Muscle layer of colon (tissue), 2 donors: ENCODE results near the gene PYGM.

ENCODE experiments used
- H3K27ac ChIP-seq: one replicate; pipeline ENCODE4 v1.7.0; 2013; ENCODE audit warnings: low read depth, mild to moderate bottlenecking, low read length, moderate library complexity
- H3K27me3 ChIP-seq, 2 donors: one replicate each; pipeline ENCODE4 v1.7.0; 2013; ENCODE audit warnings: low read length in 2 of 2, mild to moderate bottlenecking in 2 of 2; ENCODE audit not compliant: insufficient read depth in 2 of 2, control insufficient read depth in 1 of 2
- H3K36me3 ChIP-seq: one replicate; pipeline ENCODE4 v1.7.0; 2013; ENCODE audit warnings: mild to moderate bottlenecking, low read length; ENCODE audit not compliant: insufficient read depth
- H3K4me1 ChIP-seq: one replicate; pipeline ENCODE4 v1.7.0; 2013; ENCODE audit warnings: mild to moderate bottlenecking, low read length; ENCODE audit not compliant: insufficient read depth
- H3K4me3 ChIP-seq, 2 donors: one replicate each; pipeline ENCODE4 v1.7.0; 2013; ENCODE audit warnings: low read length in 2 of 2, low read depth in 1 of 2, mild to moderate bottlenecking in 1 of 2, moderate library complexity in 1 of 2
- H3K9ac ChIP-seq: one replicate; pipeline ENCODE4 v1.7.0; 2013; ENCODE audit warnings: low read length
- H3K9me3 ChIP-seq: one replicate; pipeline ENCODE4 v1.7.0; 2013; ENCODE audit warnings: mild to moderate bottlenecking, low read length
- donor health status: abdominal sarcoma.
- donor health status: Adenocarcinoma of cecum.

Gene PYGM

GRCh38 chr11:64745521-64746328, 14.0 kb downstream of the PYGM start:
- peak overlapping the region; percentile 94 for H3K27ac ChIP-seq
- peaks cover 0 to 7% of the 10 kb centered on the region in 2 donors for H3K27me3 ChIP-seq
- no peaks in the 10 kb centered on the region for H3K9me3 ChIP-seq
- H3K4me3 ChIP-seq: peak overlapping the region; percentile 64 to 74
- peaks cover 26% of the 10 kb centered on the region for H3K4me1 ChIP-seq
- peaks cover 6% of the 10 kb centered on the region for H3K36me3 ChIP-seq
- peak overlapping the region; percentile 78 for H3K9ac ChIP-seq

DNA sequence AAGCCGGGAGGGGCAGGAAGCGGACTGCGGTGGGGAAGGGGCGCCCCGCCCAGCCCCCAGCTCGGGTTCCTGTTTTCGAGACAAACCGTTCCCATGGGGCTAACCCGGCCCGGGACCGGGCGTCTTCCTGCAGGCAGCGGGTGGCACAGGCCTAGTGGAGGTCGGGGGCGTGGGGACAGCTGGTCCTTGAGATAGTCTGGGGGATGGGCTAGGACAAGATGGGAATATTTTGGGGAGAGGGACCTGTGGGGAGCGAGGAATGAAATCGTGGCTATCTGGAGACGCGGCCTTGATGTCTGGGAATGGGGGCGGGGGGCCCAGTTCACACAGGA, 14.6 kb downstream of the PYGM start:
- H3K9me3 ChIP-seq: no peaks in the 10 kb centered on the region
- peak overlapping the region; percentile 78 for H3K9ac ChIP-seq
- peaks cover under 1% of the 10 kb centered on the region for H3K36me3 ChIP-seq
- H3K4me1 ChIP-seq: peaks cover 26% of the 10 kb centered on the region
- H3K4me3 ChIP-seq: peak overlapping the region; percentile 64 to 74
- peaks cover 0 to 7% of the 10 kb centered on the region in 2 donors for H3K27me3 ChIP-seq
- H3K27ac ChIP-seq: peak overlapping the region; percentile 92

- Histone ChIP-seq H3K9ac (peak overlapping the region; percentile 78), H3K4me3 (peak overlapping the region; percentile 74 to 84), H3K9me3 (no peaks in the 10 kb centered on the region), H3K36me3 (no peaks in the 10 kb centered on the region), H3K27ac (peak overlapping the region; percentile 92), H3K27me3 (peaks cover 0 to 7% of the 10 kb centered on the region in 2 donors), H3K4me1 (peaks cover 26% of the 10 kb centered on the region)
Measured at GRCh38 chr11:64744544-64745188, 15.1 kb downstream of the PYGM start.

DNA sequence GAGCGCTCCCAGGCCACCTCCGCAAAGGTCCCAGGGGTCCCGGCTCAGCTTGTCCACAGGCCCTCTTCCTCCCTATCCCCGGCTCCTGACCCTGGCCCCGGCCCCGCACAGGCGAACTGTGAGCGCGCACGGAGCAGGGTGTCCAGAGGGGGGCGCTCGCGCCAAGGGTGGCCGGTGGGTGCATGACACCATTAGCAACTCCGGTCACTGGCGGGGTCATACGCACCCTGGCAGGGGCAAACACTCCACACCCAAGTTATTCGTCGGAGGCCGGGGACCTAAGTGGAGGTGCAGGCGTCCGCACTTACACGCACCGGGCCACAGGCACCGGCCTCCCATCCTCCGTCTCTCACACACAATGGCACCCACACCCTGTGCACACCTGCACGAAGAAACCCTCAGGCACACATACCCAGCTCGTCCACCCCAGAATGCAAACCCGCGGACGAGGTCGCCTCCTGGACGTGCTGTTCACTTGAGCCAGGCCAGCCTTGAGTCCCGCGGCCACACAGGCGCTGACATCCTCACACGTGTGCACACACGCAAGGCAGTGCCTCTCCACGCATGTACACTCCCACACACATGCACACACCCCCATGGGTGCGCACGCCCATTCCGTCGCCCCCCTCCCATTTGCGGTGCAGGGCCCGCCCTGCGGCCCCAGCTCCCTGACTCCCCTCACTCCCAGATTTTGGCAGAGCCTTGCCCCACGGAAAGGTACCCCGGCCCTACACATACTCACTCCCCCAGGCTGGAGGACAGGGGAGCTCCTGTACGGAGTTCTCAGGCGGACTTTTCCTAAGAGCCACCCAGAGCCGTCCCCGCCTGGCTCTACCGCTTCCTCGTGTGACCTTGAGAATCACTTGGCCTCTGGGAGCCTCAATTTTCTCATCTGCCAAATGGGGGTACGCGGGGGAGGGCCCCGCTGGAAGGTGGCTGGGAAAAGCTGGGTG, 15.9 kb downstream of the PYGM start, which contains the start of gene RASGRP2:
RASGRP2 (minus strand) TSS at position 552 of the 953 bp plus-strand sequence. CDS start 1,276 bp downstream, outside the sequence.
- H3K9ac ChIP-seq: peak within 1 kb of the TSS; percentile 78

DNA sequence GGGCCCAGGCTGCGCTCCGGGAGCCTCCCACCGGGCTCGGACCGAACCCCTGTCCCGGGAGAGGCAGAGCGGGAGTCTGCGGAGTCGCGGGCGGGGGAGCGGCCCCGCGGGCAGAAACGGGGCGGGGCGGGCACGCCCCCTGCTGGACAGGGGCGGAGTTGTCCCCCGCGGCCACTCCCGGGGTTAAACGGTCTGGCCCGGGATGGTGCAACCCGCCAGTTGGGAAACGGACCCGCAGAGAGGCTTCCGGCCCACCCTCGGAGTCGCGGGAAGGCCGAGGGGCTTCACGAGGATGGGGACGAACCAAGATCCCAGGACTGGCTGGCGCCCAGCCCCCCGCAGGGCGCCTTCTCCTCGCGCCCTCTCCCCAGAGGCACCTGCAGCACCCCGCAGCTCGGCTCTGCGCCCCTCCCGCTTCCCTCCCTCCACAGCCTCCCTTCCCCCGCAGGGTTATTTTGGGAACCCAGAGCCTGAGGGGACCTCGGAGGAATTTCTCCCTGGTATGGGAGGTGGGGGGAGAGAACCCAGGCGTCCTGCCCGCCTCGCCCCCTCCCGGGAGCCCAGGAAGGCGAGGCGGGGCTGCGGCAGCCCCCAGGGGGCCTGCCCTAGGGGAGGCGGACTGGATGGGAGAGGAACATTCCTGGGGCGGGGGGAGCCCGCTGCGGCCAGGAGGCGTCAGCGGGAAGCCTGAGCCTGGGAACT, 16.7 kb downstream of the PYGM start:
- Histone ChIP-seq H3K36me3 (no peaks in the 10 kb centered on the region), H3K27me3 (peaks cover 0 to 7% of the 10 kb centered on the region in 2 donors), H3K9ac (peak overlapping the region; percentile 53), H3K9me3 (no peaks in the 10 kb centered on the region), H3K4me1 (peaks cover 26% of the 10 kb centered on the region), H3K4me3 (peak overlapping the region; percentile 43 to 84), H3K27ac (peak overlapping the region; percentile 89)

More for the DNA sequence above, 15.9 kb downstream of the PYGM start, which contains the start of gene RASGRP2:
- Histone ChIP-seq H3K27me3 (peaks cover 0 to 7% of the 10 kb centered on the region in 2 donors), H3K4me1 (peaks cover 26% of the 10 kb centered on the region), H3K36me3 (no peaks in the 10 kb centered on the region), H3K9me3 (no peaks in the 10 kb centered on the region), H3K27ac (peak within 1 kb of the TSS; percentile 92), H3K4me3 (peak within 1 kb of the TSS; percentile 74 to 84)

DNA sequence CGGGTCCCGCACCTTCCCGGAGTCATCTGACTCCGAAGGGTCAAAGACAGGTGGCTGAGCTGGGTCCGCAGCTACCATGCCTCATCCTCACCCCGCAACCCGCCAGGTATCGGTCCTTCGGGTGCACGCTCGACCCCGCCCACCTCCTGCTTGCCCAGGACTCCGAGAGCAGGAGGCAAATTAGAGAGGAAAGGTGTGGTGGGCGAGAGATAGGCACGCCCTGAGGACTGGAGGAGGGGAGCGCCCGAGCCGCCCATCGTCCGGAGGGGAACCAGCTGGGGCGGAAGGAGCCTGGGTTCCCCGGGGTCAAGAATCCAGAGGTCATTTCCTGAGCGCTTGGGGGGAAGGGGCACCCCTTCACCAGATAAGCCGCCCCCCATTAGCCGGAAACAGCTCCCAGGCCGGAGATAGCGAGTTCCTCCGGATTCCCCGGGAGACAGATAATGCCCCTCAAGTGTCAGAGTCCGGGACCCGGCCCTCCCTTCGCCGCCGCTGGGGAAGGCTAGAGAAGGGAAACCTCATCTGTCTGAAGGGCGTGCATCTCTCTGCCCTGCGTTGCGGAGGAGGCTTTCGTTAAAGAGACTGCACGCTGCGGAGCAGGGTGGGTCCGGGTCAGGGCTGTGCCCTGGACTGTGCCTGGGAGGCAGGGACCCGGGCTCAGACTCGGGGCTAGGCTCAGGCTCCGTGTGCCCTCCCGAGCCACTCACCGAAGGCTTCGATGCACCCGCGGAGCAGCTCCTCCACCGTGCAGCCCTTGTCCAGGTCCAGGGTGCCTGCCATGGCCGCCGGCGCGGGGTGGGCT, 17.5 kb downstream of the PYGM start:
- no peaks in the 10 kb centered on the region for H3K9me3 ChIP-seq
- peaks cover 2% of the 10 kb centered on the region for H3K36me3 ChIP-seq
- peak overlapping the region; percentile 43 to 84 for H3K4me3 ChIP-seq
- peaks cover 26% of the 10 kb centered on the region for H3K4me1 ChIP-seq
- H3K27ac ChIP-seq: peak overlapping the region; percentile 89
- H3K9ac ChIP-seq: no peak overlapping the region
- peaks cover 0 to 7% of the 10 kb centered on the region in 2 donors for H3K27me3 ChIP-seq

- peaks cover 9% of the 10 kb centered on the region for H3K36me3 ChIP-seq
- peaks cover 26% of the 10 kb centered on the region for H3K4me1 ChIP-seq
- H3K27ac ChIP-seq: peak overlapping the region; percentile 89
- no peak overlapping the region for H3K9ac ChIP-seq
- H3K9me3 ChIP-seq: no peaks in the 10 kb centered on the region
- peaks cover 0 to 7% of the 10 kb centered on the region in 2 donors for H3K27me3 ChIP-seq
- H3K4me3 ChIP-seq: peak overlapping the region in 1 of 2 donors; percentile 84
Measured at GRCh38 chr11:64741375-64742086, 18.2 kb downstream of the PYGM start.

DNA sequence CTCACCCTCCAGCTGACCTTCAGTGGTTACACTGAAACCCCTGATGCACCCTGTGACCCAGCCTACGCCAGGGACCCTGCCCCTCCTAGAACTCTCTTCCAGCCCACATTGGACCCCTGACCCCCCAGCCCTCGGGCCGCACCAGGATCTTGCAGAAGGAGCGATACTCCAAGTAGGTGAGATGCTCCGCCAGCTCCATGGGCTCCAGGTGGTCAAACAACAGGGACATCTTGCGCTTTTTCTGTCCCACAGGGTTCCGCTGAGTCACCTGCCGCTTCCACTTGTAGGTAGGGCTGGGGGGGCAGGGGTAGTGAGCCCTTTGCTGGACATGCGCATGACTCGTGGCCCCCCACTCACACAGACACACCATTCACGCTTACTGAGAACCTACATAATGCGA, 19.9 kb downstream of the PYGM start:
- Histone ChIP-seq H3K4me1 (peaks cover 26% of the 10 kb centered on the region), H3K36me3 (peaks cover 25% of the 10 kb centered on the region), H3K27ac (no peak overlapping the region), H3K27me3 (peaks cover 0 to 7% of the 10 kb centered on the region in 2 donors), H3K4me3 (no peak overlapping the region), H3K9ac (no peak overlapping the region), H3K9me3 (no peaks in the 10 kb centered on the region)

GRCh38 chr11:64736654-64737053, 23.1 kb downstream of the PYGM start:
- Histone ChIP-seq H3K27me3 (no peaks in the 10 kb centered on the region), H3K4me3 (no peak overlapping the region), H3K4me1 (peaks cover 4% of the 10 kb centered on the region)

More at GRCh38 chr11:64736654-64737053, 23.1 kb downstream of the PYGM start:
- Histone ChIP-seq H3K9ac (no peak overlapping the region), H3K9me3 (no peaks in the 10 kb centered on the region), H3K36me3 (peaks cover 36% of the 10 kb centered on the region), H3K27ac (no peak overlapping the region)
